Measurements from ENCODE around the gene C13orf46. TPM values are rescaled to one million over a fixed set of nuclear protein-coding genes. Genes with fewer than 3 reads are reported as not detected.
"Not testable (repeated sequence)": the region's sequence is repeated elsewhere in the genome, so short reads cannot be mapped to it uniquely, and the experiment has no call there.

C13orf46 gene
- total RNA-seq, 1 donor = under 0.01 TPM

- DNase-seq (ENCODE audit: low read depth in 2 of 3, low spot score in 2 of 3) = no peak
Observed at GRCh38 chr13:113995051-113995601, 21.2 kb upstream of the C13orf46 start.

- no peak for DNase-seq (ENCODE audit: low read depth in 2 of 3, low spot score in 2 of 3)
Observed at GRCh38 chr13:113992276-113993005, 18.6 kb upstream of the C13orf46 start.

DNA sequence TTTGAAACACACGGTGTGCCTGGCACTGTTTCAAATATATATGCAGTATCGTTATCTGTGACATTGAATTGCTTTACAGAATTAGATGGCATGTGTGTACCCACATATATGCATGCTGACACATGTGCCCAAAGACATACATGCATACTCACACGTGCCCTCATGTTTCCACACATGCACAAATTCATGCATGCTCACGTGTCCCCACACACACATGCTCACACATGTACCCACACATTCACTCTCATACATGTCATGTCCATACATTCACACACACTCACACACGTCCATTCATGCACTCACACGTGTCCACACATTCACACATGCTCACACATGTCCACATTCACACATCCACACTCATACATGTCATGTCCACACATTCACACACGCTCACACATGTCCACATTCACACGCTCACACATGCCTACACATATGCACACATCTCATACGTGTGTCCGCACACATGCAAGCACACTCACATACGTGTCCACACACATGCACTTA lies 17.9 kb upstream of the C13orf46 start:
- DNase-seq (ENCODE audit: low read depth in 2 of 3, low spot score in 2 of 3) = no peak

DNA sequence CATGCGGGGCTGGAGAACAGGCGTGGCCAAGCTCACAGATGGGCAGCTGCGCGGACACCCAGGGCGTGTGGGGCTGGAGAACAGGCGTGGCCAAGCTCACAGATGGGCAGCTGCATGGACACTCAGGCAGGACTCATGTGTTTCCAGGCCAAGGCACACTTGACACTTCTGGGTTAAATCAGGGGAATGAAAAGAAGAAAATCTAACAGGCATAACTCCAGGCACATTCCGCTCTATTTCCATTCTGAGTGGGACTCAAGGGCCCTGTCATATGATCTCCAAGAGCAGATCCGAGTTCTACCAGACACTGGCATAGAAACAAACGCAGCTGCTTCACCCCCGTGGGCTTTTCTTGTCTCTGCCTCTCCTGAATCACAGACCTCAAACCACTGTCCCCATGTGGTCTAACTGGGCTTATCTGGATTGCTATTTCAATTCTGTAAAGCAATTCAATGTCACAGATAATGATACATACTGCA lies 17.4 kb upstream of the C13orf46 start:
- DNase-seq (ENCODE audit: low read depth in 2 of 3, low spot score in 2 of 3) = no peak

DNA sequence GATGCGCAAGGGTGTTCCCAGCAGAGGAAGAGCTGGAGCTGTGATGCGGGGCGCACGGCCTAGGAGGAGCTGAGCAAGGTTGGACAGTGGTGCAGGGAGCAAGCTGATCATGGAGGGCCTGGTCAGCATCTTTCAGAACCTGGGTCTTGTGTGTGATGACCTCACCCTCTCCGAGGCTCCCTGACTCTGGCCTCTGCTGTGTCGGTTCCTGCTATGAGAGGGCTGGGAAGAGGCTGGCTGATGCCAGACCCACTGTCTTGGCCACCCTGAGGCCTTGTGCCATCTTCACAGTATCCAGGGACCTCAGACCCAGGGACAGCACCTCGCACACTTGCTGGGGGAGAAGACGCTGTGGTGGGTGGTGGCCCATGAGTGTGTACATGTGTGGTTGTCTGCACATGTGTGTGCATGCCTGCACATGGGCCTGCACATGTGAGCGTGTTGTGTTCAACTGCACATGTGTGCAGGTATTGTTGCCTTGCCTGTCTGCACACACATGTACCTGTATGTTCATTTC lies 16.5 kb upstream of the C13orf46 start:
- DNase-seq (ENCODE audit: low read depth in 2 of 3, low spot score in 2 of 3) = no peak

- no peak for DNase-seq (ENCODE audit: low read depth in 2 of 3, low spot score in 2 of 3)
Observed at GRCh38 chr13:113989585-113990300, 15.9 kb upstream of the C13orf46 start.

DNA sequence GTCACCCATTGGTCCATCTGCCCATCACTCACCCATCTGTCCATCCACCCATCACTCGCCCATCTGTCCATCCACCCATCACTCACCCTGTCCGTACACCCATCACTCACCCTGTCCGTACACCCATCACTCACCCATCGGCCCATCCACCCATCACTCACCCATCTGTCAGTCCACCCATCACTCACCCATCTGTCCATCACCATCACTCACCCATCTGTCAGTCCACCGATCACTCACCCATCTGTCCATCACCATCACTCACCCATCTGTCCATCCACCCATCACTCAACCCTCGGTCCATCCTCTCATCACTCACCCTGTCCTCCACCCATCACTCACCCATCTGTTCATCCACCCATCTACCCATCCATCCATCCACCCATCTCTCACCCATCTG lies 15.0 kb upstream of the C13orf46 start:
- DNase-seq (ENCODE audit: low read depth in 2 of 3, low spot score in 2 of 3) = not testable (repeated sequence)

- no peak for DNase-seq (ENCODE audit: low read depth in 2 of 3, low spot score in 2 of 3)
Observed at GRCh38 chr13:113982296-113982661, 8.4 kb upstream of the C13orf46 start.

DNA sequence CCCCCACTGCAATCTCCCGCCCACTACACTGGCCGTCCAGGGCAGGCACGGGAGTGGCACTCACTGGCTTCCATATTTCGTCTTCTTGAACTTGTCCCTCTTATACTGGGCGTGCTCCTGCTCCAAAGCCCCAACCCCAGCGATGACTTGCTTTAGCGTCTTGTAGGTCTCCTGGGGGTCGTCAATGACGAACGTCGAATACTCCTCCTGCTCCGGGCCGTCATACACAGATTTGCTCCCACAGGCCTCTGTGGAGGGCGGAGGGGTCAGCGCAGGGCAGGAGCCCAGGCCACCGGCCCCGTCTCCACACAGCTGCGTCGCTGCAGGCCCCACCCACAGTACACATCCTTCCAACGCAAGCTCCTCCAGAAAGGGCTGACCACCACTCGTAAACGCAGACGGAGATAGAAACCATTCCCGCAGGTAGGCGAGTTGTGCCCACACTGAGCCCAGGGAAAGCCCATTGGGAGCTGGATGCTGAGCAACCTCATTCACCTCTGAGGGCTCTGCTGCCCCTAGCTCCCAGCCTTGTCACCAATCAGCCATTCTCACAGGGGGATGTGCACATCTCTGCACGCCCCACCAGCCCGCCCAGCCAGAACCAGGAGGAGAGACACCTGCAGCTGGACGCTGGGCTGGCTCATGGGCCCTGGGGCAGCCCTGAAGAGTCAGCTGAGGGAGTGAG lies 7.9 kb upstream of the C13orf46 start:
- no peak for DNase-seq (ENCODE audit: low read depth in 2 of 3, low spot score in 2 of 3)

DNA sequence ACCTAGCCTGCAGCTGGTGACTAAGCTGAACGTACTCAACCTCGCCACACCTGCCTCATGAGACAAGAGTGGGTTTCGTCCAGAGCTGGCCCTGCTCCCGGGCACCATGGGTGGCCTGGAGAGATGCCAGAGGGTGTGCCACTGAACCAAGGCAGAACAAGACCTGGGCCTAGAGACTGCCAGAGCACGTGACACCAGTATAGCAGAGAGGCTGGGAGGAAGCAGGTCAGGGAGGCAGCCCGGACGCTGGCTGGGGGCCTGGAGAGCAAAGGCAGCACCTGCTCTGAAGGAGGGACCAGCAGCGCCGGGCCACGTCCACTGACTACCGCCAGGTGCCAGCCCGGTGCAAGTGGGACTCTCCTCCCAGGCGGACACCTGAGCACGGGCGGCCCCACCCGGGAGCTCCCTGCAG lies 7.3 kb upstream of the C13orf46 start:
- DNase-seq (ENCODE audit: low read depth in 2 of 3, low spot score in 2 of 3) = no peak

DNA sequence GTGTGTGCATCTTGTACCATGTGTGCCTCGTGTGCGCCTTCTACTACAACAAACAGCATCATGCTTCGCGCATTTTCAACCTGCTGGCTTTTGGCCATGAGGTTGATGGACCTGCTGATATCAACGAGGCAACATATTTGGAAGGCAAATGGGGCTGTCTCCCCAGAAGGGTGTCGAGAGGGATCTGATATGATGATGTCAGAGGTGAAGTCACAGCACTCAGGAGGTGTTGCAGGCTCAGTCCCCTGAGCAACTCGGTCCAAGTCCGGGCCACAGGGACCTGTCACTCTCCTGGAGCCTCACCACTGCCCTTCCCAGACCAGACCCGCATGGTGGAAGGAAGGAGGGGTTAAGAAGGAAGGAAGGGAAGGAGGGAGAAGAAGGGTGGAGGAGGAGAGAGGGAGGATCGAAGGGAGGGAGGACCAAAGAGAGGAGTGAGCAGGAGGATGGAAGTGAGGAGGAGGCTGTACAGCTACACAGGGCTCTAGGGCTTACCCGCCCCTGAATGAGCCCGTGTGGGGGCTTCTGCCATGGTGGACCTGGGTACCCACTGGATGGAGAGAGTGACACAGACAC lies 6.7 kb upstream of the C13orf46 start:
- no peak for DNase-seq (ENCODE audit: low read depth in 2 of 3, low spot score in 2 of 3)

DNA sequence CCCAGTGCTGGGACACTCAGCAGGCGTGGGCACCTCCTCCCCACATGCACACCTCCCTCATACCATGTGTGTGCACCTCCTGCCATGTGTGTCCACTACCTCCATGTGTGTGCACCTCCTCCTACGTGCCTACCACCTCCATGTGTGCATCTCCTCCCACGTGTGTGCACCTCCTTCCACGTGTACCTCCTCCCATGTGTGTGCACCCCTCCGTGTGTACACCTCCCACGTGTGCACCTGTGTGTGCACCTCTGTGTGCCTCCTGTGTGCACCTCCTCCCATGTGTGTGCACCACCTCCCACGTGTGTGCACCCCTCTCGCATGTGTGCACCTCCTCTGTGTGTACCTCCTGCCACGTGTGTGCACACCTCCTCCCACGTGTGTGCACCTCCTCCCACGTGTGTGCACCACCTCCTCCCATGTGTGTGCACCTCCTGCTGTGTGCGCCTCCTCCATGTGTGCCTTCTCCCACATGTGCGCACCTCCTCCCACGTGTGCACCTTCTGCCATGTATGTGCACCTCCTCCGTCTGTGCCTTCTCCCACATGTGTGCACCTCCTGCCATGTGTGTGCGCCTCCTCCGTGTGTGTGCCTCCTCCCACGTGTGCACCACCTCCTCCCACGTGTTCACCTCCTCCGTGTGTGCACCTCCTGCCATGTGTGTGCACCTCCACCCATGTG lies 6.1 kb upstream of the C13orf46 start:
- no peak for DNase-seq (ENCODE audit: low read depth in 2 of 3, low spot score in 2 of 3)

DNA sequence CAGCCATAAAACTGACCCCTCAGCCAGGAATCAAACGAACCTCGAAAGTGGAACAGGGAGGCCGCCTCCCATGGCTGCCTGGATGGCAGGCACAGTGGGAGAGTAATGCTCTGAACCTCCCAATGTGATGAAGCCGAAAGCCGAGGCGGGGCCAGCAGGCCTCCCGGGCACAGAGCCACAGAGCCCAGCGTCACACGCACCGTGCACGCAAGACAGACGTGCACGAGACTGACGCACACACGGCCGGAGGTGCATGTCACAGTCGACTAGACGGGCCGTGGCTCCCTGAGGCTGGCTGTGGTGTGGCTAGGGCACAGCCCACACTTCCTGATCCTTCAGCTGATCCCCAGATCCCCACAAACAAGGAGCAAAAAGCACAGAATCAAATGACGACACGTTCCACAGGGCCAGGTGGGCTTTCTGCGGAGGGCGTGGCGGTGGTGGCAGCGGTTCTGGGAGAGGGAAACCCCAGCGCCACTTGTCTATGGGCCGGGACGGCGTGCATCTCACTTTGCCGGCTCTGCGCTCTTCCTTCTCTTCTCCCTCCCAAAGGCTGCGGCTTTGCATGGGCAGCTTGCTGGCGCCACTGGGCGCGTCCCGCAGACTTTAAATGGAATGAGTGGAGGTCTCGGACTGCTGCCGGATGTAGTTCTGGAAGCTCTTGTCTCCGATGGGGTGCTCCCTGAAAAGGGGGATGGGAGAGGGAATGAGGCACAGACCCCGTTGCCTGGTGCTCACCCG lies 5.0 kb upstream of the C13orf46 start:
- DNase-seq (ENCODE audit: low read depth in 2 of 3, low spot score in 2 of 3) = no peak

GRCh38 chr13:113977976-113978375 lies 4.1 kb upstream of the C13orf46 start:
- DNase-seq (ENCODE audit: low read depth in 2 of 3, low spot score in 2 of 3) = no peak

DNA sequence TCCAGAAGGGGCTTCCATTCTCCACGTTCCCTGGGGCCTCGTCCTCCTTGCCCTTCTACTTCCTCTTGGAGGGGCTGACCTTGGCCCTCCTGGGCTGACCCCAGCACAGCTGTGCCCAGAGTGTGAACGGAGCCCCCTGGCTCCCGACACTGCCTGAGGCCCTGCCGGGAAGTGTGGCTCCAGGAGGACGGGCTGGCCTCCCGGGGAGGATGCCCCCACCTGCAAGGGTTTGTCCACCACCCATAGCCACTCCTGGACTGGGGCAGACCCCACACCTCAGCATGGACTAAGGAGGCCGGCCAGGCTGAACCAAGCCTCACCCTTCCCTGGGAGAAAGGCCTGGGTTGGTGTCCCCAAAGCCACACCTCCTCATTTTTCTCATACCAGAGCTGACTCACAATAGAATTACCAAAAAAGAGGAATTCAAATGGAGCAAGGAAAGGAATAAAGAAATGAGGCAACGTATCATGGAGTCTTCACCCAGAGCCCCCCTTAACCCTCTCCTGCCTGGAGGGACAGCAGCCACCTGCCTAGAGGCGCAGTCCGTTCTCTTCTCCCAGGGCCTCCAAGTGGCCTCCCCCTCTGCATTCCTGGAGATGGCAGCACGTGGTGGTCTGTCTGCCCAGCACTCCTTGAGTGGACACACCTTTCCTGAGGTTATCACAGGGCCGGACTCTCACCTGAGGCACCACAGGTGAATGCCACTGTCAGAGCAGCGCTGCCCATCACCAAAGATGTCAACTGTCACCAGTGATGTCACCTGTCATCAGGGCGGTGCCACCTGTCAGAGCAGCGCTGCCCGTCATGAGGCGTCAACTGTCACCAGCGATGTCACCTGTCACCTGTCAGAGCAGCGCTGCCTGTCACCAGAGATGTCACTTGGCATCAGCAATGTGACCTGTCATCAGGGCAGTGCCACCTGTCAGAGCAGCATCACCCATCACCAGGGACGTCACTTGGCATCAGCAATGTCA lies 3.1 kb upstream of the C13orf46 start:
- DNase-seq (ENCODE audit: low read depth in 2 of 3, low spot score in 2 of 3) = no peak

DNA sequence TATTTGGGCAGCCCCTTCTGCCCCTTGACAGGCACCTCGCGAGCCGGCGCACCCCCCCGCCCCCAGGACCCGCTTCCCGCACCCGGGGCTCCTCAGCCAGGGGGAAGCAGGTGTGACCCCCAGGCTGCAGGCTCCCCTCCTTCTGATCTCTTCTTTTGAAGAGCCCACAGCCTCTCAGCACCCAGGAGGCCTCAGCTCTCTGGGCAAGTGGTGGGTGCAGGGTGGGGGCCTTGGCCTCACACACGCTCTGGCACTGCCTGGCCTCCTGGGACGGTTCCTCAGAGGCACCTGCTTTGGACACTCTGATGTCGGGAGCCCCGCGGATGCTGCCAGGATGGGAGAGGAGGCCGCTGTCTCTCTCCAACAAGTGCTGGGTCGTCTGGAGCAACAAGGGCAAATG lies 1.5 kb upstream of the C13orf46 start:
- no peak for DNase-seq (ENCODE audit: low read depth in 2 of 3, low spot score in 2 of 3)

DNA sequence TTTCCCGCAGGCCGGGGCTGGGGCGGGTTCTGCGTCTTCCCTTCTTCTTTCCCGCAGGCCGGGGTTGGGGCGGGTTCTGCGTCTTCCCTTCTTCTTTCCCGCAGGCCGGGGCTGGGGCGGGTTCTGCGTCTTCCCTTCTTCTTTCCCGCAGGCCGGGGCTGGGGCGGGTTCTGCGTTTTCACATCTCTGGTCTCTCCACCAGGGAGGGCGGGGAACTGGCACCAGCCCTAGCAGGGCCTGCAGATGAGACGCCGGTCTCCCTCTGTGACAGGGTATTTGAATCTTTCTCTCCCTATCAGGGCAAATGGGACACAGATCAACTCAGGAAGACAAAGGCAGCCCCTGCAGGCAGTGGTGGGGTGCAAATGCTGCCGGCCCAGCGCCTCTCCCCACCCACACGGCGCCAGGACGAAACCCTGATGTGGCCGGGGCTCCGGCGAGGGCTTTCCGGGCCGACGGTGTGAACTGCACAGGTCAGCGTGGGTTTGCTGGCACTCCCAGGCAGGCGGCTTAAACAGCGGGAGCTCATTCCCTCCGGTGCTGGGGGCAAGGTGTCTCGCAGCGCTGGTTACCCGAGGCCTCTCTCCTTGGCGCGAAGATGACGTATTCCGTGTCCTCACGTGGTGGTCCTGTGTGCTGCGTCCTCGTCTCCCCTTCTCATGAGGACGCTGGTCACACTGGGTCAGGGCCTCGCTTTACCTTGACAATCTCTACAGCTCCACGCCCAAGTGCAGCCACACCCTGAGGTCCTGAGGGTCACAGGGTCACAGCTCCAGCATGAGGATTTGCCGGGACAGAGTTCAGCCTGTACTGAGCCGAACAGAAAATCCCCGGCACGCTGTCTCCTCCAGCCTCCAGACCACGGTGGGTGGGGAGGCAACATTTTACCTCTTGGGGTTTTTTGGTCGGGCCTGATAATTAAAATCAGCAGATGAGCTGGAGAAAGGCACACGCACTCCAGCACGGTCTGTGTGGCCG lies 717 bp upstream of the C13orf46 start:
- no peak for DNase-seq (ENCODE audit: low read depth in 2 of 3, low spot score in 2 of 3)
